HG02571 (cell line): ENCODE results near the gene SLC6A19.

Experiments used
- ATAC-seq: cut with Tn5 transposase; IDR thresholded peaks from one replicate; pipeline ENCODE4 v1.9.1; 2021; ENCODE audit warnings: mild to moderate bottlenecking, moderate library complexity; ENCODE audit not compliant: unreplicated experiment

SLC6A19 gene

GRCh38 chr5:1241509-1242080 is 40.2 kb downstream of the SLC6A19 start:
- no peak for ATAC-seq

- ATAC-seq = no peak
Measured at GRCh38 chr5:1242733-1243486, 41.5 kb downstream of the SLC6A19 start.

- ATAC-seq = no peak
Measured at GRCh38 chr5:1243487-1244130, 42.2 kb downstream of the SLC6A19 start.

GRCh38 chr5:1244255-1244654 is 42.9 kb downstream of the SLC6A19 start:
- ATAC-seq = no peak

GRCh38 chr5:1244976-1245375 is 43.6 kb downstream of the SLC6A19 start:
- no peak for ATAC-seq

- no peak for ATAC-seq
Measured at GRCh38 chr5:1245905-1246576, 44.6 kb downstream of the SLC6A19 start.

- no peak for ATAC-seq
Measured at GRCh38 chr5:1246711-1247431, 45.5 kb downstream of the SLC6A19 start.

GRCh38 chr5:1247811-1248210 is 46.4 kb downstream of the SLC6A19 start:
- ATAC-seq = no peak

GRCh38 chr5:1249366-1250280 is 48.2 kb downstream of the SLC6A19 start:
- ATAC-seq = no peak

- ATAC-seq = no peak
Measured at GRCh38 chr5:1251678-1252580, 50.5 kb downstream of the SLC6A19 start.

- ATAC-seq = no peak
Measured at GRCh38 chr5:1252681-1253080, 51.3 kb downstream of the SLC6A19 start.

GRCh38 chr5:1253456-1254105 is 52.2 kb downstream of the SLC6A19 start:
- ATAC-seq = no peak

GRCh38 chr5:1254196-1254595 is 52.8 kb downstream of the SLC6A19 start:
- ATAC-seq = no peak

- ATAC-seq = no peak
Measured at GRCh38 chr5:1255081-1255561, 53.7 kb downstream of the SLC6A19 start.

- no peak for ATAC-seq
Measured at GRCh38 chr5:1256776-1257175, 55.4 kb downstream of the SLC6A19 start.

GRCh38 chr5:1257363-1257762 is 56.0 kb downstream of the SLC6A19 start:
- ATAC-seq = no peak

- no peak for ATAC-seq
Measured at GRCh38 chr5:1257841-1258240, 56.4 kb downstream of the SLC6A19 start.

- ATAC-seq = no peak
Measured at GRCh38 chr5:1259806-1260480, 58.5 kb downstream of the SLC6A19 start.
